DMS 273 treated with DMSO at 0.1 percent for 48 hours (cell line): ENCODE measurements around the gene SLC29A2.

ENCODE experiments used
- DNase-seq: peaks from one replicate; lab custom pipeline; 2025; lab: John Stamatoyannopoulos, UW

SLC29A2 gene

DNA sequence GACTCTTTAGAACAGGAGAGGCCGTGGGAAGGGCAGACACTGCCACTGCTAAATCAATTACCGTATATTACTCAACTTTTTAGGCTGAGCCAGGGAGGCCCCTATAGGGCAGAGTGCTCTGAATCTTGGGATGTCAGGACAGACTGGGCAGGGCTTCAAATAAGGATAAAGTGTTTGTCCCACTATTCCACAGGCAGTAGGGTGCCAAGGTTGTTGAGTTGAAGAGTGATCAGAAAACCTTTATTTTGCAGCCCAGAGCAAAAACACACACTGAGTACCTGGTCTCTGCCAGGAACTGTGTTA lies 22.5 kb downstream of the SLC29A2 start:
- no peak for DNase-seq

DNA sequence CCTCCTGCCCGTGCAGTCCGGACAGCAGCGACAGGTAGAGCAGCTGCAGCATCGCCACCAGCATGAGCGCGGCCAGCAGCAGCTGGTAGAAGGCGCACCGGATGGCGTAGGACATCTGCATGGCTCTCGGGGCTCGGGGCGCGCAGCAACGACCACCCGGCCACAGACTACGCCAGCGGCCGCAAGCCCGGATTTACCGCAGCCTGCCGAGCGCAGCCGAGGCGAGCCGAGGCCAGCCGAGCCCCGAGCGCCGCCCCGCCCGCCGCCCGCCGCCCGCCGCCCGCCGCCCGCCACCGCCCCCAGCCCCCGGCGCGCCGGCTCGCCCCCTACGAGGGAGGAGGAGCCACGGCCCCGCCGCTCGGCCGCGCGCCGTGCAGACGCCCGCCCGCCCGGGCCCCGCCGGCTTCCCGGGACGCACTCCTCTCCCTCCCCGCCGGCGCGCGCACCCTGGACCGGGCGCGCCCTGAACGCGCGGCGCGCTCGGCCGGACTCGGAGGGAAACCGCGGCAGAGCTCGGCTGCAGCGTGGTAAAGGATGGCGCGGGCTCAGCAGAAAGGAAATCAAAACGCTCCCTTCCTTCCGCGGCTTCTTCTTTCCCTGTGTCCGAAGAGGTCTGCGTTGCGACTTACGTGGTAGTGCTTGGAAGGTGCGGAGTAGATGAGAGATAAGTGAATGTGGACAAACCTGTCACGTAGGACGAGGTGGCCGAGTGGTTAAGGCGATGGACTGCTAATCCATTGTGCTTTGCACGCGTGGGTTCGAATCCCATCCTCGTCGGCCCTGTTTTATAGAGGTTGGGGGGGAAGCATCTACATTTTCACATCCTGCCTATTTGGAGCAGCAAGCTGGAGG lies 23.9 kb downstream of the SLC29A2 start, which contains the start of gene B4GAT1:
Gene B4GAT1, minus strand, starts transcription at position 205 of the 852 bp plus-strand sequence. Its CDS starts 84 bp downstream, at position 121.
- DNase-seq, result no peak

DNA sequence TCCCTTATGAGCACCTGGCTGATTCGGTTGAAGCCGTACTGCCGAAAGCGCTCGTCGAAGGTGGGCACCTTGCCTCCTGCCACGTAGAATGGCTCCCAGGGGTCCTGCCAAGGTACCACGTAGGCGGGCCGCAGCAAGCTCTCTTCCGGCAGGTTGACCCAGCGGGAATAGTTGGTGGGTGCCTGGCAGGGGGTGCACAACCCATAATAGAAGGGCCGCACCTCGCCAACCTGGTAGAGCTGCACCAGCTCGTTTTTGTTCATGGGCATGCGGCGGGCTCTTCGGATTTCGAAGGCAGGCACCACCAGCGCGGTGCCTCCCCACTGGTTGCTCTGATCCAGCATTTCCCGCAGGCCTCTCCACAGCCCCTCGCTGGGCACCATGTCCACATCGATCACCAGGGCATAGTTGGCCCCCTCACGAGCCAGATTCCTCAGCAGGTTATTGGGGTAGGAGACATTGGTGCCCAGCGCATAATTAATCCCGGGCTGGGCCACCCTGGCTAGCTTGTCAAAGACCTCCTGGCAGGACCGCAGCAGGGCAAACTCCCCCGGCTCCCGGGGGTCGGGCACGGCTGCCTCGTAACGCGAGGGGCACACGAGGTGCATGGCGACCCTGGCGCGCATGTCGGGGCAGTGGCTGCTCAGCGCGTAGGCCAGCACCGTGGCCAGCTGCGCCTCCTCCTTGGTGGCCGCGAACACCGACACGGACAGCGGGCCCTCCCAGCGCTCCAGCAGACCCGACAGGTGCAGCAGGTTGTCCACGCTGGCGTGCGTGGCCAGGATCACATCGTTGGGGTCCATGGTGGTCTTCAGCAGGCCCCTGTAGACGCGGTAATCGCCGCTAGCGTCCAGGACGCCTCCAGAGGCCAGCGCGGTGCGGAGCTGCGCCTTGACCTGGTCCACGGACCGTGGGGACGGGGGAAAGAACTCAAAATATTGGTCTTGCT lies 24.8 kb downstream of the SLC29A2 start:
- DNase-seq, result no peak

DNA sequence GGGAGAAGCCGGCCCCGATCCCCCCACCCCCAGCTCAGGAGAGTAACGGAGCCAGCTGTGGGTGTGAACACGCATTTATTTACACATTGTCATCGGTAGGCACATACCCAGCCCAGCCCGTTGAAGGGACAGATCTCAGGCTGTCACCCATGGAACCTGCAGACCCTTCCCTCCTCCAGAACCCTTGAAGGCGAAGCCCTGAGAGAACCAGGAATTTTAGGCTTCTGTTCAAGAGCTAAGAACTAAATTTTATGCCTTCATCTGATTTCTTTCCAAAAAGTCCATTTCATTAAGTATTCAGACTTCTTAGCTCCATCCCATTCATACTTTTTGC lies 26.3 kb downstream of the SLC29A2 start:
- no peak for DNase-seq

DNA sequence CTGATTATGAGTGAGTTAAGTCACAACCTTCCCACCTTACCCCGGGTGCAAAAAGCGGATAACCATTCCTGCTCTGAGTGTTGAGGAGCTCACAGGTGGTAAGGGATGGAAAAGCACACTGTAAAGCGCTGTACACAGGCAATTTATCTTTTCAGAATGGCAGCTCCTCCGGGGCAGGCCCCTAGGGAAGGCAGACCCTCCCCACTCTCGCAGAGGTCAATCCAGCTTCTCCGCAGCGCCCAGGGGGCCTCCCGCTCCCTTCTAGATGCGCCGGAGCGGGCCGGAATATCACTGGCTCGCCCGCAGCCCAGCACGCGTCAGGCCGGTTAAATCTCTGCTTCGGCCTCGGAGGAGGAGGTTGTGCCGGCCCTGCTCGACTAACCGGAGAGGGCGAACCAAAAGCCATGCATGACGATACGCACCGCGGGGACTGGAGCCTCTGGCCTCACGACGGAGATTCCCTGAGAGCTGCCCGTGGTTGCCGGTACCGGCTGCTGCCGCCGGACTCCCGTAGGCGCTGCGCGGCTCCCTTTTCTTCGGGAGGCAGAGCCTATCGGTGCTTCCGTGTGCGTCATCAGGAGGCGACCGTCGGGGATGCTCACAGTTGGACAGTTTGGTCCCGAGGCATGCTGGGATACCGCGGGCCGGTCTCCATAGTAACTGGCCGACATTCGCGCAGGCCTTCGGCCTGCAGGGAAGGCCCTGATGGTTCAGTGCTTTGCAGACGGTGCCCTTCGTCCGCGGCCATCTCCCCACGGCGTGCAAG lies 26.8 kb downstream of the SLC29A2 start, which contains the start of gene BRMS1:
Gene BRMS1, minus strand, starts transcription at position 555 of the 766 bp plus-strand sequence. CDS start 2,870 bp downstream, outside the sequence.
- DNase-seq, result peak; percentile 60

DNA sequence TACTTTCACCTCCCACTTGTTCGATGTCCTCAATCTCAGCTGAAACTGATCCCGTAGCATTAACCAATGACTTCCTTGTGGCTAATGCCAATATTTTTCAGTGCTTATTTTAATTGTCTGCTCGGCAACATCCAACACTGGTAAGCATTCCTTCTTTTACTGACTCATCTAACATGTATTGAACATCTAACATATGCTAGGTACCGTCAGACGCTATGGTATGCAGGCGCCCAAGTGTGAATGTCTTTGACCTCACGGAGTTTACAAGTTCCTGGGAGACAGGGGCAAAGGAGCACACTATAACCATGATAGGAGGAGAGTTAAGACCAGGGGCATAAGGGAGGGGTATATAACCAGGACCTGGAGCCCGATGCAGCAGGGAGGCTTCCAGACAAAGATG lies 28.4 kb downstream of the SLC29A2 start:
- DNase-seq, result no peak

DNA sequence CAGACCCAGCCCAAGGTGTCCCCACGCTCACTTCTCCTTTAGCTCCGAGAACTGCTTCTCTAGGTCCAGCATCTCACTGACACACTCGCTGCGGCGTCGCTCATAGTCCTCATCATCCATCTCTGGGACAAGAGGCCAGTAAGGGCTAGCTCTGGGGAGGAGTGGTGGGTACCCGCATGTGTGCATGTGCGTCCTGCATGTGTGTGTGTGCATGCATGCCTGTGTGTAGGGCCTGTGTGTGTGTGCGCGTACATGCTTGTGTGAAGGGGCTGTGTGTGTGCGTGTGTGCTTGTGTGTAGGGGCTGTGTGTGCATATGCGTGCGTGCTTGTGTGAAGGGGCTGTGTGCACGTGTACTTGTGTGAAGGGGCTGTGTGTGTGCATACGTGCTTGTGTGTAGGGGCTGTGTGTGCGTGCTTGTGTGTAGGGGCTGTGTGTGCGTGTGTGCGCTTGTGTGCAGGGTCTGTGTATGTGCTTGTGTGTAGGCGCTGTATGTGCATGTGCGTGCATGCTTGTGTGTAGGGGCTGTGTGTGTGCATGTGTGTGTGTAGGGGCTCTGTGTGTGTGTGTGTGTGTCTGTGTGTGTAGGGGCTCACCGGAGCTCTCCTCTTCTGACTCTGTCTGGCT lies 29.9 kb downstream of the SLC29A2 start:
- no peak for DNase-seq

DNA sequence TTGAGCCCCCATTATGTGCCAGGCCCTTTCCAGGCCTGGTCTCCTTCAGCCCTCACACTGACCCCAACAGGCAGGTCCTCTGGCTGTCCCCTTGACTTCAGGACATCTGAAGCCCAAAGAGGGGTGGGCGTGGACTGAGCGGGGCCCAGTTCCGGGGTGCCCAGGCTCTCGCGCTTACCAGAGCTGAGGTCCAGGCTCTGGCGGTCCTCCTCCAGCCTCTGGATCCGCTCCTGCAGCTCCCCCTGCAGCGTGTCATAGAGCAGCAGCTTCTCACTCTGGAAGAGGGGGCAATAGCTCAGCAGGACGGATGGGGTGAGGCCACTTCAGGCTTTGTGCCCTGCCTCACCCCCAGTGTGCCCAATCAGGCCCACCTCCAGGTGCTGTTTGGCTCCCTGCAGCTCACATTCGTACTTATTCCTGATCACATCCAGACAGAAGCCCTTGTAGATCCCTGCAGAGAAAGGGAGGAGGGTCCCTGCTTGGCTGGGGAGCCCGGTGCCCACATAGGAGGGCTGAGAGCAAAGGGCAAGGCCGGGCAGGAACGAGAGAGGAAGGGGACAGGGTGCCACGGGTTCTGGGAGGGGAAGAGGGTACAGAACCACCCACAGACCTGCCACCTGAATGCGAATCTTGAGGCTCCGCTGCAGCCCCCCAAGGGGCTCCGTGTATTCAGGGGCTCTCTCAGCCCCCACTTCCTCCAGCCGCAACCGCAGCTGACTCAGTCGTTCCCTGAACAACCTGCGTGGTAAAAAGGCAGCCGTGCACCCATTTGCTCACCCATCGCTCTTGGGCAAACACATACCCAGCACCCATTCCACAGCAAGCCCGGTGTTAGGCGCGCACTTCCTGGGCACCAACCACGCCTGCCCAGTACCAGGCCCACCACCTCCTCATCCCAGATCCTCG lies 30.7 kb downstream of the SLC29A2 start:
- no peak for DNase-seq

DNA sequence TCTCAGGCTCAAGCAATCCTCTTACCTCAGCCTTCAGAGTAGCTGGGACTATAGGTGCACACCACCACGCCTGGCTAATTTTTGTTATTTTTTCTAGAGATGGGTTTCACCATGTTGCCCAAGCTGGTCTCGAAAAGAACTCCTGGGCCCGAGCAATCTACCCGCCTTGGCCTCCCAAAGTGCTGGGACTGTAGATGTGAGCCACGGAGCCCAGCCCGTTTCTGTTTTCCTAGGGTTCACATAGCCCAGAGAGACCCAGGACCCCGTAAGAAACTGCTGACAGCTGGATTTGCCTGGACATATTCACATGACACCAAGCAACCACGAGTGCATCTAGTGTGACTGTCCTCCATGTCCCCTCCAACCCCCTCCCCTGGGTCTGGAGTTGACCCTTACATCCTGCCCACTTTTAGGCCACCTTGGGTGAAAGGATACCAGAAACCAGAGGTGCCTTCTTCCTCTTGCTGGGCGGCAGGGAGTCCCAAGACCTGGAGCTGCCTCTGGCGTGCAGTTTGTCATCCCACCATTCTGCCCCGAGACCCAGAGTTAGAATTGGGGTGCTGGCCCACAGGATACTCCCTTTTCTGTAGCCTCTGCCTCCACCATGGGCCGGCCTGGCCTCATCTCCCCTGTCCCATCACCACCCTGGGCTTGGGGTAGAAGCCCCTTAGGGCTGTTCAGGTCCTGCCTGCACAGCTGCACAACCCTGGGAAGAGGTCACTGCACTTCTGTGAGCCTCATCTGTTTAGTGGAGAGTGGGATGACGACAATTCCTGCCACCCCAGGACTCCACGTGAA lies 31.7 kb downstream of the SLC29A2 start:
- DNase-seq, result no peak

DNA sequence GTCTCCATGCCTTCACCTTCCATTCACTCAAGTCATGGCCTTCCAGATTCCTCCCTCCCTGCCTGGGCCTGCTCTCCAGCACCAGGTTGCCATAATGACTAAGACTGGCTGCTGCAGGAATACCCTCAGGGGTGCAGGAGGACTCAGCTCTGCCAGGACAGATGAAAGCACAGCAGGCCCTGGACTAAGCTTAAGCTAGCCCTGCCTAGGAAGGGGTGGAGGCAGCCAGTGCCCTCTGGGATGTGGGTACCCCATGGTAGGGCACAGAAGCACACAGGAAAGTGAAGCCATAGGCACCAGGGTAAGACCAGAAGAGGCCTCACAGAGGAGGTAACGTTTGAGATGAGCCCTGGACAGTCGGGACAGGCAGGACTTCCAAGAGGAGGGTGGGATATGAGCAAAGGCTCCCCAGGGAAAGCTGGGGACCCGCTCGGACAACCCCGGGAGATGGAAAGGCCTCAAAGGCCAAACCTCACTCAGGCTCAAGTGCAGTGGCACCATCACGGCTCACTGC lies 32.3 kb downstream of the SLC29A2 start:
- DNase-seq, result no peak

DNA sequence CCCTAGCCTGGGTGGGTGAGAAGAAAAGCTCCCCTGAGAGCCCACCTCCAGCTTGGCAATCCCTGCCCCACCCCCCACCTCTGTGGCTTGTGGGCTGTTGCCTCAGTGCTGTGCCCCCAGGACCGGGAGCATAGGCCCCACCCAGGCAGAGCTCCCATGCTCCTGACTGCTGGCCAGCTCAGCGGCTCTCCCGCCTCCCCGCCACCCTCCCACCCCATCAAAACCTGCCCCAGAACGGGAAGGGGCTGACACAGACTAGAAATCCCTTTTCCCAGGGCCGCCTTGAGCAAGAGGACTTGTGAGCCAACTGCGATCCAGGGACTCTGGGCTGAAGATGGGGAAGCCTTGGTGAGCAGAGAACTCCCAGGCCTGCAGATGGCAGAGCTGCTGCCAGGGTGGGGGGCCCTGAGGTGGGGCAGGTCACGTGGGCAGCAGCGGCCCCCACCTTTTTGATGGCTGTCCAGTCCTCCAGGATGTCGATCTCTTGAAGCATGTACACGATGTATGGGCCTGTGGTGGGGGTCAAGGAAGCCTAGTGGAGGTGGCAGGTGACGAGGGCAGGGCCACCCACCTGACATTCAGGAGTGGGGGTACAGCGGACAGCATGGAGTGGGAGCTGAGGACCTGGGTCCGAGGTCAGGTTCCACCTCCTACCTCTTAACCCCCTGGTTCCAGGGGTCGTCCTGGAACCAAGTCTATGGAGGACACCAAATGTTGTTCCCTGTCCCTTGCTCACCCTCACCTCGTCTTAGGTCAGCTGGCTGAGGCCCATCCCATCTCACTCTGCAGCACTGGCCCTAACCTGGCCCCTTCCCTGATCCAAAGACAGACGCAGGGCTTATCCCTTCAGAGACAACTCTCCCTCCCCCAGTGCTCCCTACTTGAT lies 33.0 kb downstream of the SLC29A2 start:
- DNase-seq, result no peak

DNA sequence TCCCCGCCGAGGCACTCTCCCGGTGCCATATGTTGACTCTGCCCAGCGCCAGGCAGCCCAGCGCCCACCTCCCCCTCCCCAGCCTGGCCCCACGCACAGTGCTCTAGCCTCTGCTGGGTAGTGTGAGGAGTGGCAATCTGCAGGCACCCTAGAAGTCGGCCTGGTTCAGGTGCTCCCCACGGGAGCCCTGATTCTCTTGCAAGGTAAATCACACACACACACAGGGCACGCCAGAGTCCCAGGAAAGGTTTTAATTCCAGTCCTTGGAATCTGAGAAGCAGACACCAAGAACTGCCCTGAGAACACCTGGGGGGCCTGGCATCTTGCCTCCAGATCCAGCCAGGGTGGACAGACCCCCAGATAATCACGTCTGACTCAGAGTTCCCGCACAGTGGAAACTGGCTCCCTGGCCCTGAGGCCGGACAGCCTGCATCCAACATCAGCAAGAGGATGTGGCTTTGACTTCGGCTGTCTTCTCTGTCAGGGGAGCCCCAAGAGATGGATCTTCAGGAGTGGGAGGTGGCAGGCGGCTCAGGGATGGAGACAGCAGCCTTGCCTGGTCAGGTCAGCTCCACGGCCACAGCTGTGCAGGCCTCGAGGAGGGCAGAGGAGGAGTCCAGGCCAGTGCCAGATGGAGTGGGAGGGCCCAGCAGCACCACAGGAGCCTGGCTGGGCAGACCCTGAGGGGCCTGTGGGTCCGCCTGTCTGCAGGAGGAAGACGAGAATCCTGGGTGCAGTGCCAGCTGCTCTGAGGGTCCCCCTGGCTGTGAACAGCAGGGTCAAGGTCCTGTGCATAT lies 34.3 kb downstream of the SLC29A2 start:
- peak; percentile 77 for DNase-seq

DNA sequence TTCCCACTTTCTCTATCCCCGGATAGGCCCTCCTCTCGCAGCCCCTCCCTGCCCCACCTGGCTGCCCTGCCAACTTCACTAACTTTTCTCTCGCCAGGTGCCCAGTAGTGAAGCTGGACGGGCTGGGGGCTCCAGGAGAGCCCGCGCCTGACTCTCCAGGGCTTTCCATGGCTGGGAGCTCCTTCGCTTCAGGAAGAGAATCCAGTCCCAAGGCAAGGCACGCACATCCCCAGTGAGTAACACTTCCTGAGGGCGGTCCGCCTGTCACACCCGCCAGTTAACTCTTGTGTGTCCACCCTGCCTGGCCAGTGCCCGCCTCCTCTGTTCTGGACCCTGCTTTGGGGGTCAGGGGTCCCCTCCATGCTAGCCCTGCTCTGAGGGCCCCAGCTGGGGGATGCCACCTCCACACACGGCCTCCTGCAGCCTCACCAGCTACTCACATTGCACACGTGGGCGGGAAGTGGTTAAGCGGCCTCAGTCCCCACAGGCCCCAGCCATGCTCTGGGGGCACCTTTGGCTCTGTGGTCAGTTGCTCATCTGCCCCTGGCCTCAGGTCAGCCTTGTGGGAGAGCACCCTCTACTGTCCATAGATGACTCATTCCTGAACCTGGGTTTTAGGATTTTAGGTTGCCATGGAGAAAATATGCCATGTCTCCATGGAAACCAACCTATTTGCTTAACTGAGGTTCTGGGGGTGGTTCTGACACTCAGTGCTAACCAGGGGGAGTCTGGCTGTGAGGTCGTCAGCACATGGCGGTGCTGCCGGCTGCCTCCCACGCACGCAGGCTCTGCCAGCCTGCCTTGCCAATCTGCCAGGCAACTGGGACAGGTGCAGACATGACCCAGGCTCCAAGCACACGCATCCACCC lies 35.1 kb downstream of the SLC29A2 start, which contains the start of gene RIN1:
Gene RIN1, minus strand, starts transcription at position 201 of the 869 bp plus-strand sequence. Its CDS starts 32 bp downstream, at position 169.
- peak; percentile 89 for DNase-seq

DNA sequence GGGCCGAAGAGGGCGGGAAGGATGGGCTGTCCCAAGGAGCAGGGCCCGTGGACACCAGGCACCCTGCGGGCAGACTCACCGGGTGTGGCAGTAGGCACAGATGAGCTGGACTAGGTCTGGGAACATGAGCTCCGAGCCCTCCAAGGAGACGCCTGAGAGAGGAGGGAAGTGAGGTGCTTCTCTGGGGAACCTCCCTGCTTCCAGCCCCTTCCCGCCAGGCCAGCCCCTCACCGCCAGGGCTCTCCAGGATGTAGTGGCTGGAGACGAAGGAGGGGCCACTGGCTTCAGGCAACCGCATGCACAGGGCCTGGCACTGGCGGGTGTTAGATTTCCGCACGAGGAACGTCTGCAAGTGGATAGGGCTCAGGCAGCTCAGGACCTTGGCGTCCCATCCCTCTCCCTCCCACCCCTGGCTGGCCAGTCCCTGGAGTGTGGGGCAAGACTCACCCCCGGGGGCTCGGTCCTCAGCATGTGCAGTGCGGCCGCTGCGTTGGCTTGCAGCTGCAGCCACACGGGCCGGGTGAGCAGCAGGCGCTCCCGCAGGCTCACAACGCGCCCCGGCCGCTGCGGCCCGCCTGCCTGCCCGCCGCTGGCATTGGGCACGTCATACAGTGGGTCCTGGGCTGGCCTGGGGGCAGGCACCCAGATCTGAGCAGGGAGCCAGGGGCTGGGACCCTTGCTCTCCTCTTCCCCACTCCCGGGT lies 35.9 kb downstream of the SLC29A2 start:
- no peak for DNase-seq

DNA sequence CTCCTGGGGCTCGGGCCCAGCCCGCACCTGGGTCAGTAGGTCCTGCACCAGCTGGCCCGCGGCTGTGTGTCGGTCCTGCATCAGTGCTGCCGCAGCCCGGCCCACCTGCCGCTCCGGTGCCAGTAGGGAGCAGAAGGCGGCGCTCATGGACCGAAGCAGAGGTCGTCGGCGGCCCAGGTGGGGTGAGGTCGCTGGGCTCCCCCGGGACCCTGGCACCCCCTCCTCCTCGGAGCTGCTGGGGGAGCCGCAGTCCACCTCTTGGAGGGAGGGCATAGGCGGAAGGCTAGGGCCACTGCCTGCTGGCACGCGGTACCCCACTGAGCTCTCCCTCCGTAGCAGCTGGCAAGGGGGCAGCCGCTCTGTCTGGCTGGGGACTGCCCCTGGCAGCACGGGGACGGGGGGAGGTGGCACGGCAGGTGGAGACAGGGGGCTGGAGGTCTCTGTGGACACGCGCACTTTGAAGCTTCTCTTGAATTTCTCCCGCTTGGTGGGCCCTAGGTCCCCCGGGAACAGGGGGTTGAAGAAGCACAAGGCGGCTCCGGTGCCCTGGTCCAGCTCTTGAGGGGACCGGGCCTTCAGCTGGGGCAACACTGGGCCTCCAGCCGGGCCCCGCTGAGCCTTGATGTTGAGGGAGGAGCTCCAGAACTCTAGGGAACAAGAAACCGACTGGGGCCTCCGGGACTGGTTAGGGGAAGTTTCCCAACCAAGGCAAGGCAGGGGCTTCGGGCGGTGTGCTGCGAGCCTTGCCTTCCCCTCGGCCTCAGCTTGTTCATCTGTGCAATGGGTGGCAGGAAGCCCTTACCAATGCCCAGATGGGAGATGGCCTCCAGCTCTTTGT lies 36.7 kb downstream of the SLC29A2 start:
- DNase-seq, result no peak
